Hepatocyte (in vitro differentiated cells): Measurements from ENCODE around the gene RAPGEF4. TPM values are rescaled to one million over a fixed set of nuclear protein-coding genes. Genes with fewer than 3 reads are reported as not detected.

Experiments used
- DNase-seq: peaks from one replicate; pipeline ENCODE4 v3.0.0-alpha.2; 2016; ENCODE audit warnings: low spot score
- H2AFZ ChIP-seq: fragments of 200-600 bp; sonication (generic); 2 replicates; pipeline ENCODE4 v1.6.0; 2016; ENCODE audit warnings: antibody characterized with exemption, mild to moderate bottlenecking
- H3K27ac ChIP-seq: fragments of 200-600 bp; sonication (generic); 2 replicates; pipeline ENCODE4 v1.5.1; 2016; ENCODE audit warnings: mild to moderate bottlenecking
- H3K27me3 ChIP-seq: fragments of 200-600 bp; sonication (generic); 2 replicates; pipeline ENCODE4 v1.6.1; 2016
- H3K36me3 ChIP-seq: fragments of 200-600 bp; sonication (generic); replicated peaks from 2 replicates; pipeline ENCODE4 v1.5.1; 2016; ENCODE audit warnings: low read depth; ENCODE audit not compliant: insufficient read depth
- H3K4me1 ChIP-seq: fragments of 200-600 bp; sonication (generic); 2 replicates; pipeline ENCODE4 v1.5.1; 2016; ENCODE audit warnings: mild to moderate bottlenecking, moderate library complexity; ENCODE audit not compliant: insufficient read depth
- H3K4me2 ChIP-seq: fragments of 200-600 bp; sonication (generic); 2 replicates; pipeline ENCODE4 v1.6.0; 2016
- H3K4me3 ChIP-seq: fragments of 200-600 bp; sonication (generic); 2 replicates; pipeline ENCODE4 v1.5.1; 2016; ENCODE audit warnings: mild to moderate bottlenecking
- H3K79me2 ChIP-seq: fragments of 200-600 bp; sonication (generic); 2 replicates; pipeline ENCODE4 v1.6.0; 2017; ENCODE audit warnings: mild to moderate bottlenecking
- H3K9me2 ChIP-seq: fragments of 200-600 bp; sonication (generic); replicated peaks from 2 replicates; pipeline ENCODE4 v1.6.0; 2017; ENCODE audit warnings: mild to moderate bottlenecking; ENCODE audit not compliant: insufficient read depth
- H3K9me3 ChIP-seq: fragments of 200-600 bp; sonication (generic); 2 replicates; pipeline ENCODE4 v1.5.1; 2016; ENCODE audit warnings: low read depth, mild to moderate bottlenecking
- H4K20me1 ChIP-seq: fragments of 200-600 bp; sonication (generic); 2 replicates; pipeline ENCODE4 v1.6.0; 2016; ENCODE audit warnings: mild to moderate bottlenecking; ENCODE audit not compliant: insufficient read depth, poor library complexity, severe bottlenecking
- EZH2 ChIP-seq: fragments of 200-600 bp; sonication (generic); IDR thresholded peaks from 2 replicates; pipeline ENCODE4 v1.6.1; 2016; ENCODE audit warnings: antibody characterized with exemption, mild to moderate bottlenecking, borderline replicate concordance
- EZH2phosphoT487 ChIP-seq: fragments of 200-600 bp; sonication (generic); IDR thresholded peaks from one replicate; pipeline ENCODE4 v1.6.1; 2018; ENCODE audit warnings: antibody characterized with exemption, mild to moderate bottlenecking, low read depth, moderate library complexity; ENCODE audit not compliant: unreplicated experiment, severe bottlenecking
- WGBS: methylation state at CpG from one replicate; pipeline ENCODE4 v1.1.6; 2016; ENCODE audit warnings: low lambda C conversion rate; ENCODE audit errors: missing lambda C conversion rate; 5-methylcytosine and 5-hydroxymethylcytosine counted together
- polyA plus RNA-seq: library from polyadenylated mRNA; unstranded; fragments of >200 nt; fragmentation: Nextera tagmentation; extraction: Ambion mirVana; gene quantifications from 2 replicates; pipeline ENCODE4 v1.2.1, GENCODE V29; 2016
- total RNA-seq: library from RNA; depleted of rRNA; stranded (reverse); fragments of >200 nt; gene quantifications from 2 replicates; pipeline ENCODE4 v1.2.3, GENCODE V29; 2014
- TF ChIP-seq, protein P1 (sequence below): fragments of 200-600 bp; sonication (generic); IDR thresholded peaks from 2 replicates; pipeline ENCODE4 v1.5.1; 2016; ENCODE audit warnings: antibody characterized with exemption, mild to moderate bottlenecking; ENCODE audit not compliant: poor library complexity

RAPGEF4 gene
- total and polyA plus RNA-seq, 2 experiments from 2014 or later: 1.9 to 2.0 TPM

DNA sequence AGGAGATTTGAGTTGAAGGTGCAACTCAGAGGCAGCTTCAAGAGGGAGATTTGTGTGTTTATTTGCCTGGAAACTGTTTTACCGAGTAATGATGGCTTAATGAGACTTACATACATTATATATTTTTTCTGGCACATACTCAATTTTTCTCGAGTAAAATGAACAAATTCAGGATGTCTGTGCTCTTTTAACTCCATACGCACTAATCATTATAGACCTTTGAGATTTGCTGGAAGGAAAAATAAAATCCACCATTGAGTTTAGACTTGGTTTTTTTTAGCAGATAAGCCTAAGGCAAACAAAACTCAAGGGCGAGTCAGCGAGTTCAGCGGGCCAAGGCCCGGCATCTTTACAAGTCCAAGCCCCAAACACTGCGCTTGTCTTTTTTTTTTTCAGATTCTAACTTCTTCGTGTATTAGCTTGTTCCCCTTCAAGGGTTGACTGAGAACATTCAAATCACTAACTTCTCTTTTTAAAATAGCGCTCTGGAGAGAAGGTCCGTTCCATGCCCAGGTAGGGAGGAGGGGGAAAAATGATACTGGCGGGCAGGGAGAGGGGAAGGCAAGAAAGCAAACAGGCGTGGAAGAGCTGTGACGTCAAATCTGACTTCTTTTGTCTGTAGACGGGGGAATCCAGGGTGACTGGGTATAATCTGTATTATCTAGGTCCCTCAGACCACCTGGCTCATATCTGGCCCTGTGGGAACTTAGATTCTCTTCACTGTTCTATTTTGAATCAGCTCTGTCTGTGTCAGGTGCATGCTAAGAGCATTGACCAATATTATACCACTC lies 267.3 kb downstream of the RAPGEF4 start:
- no peaks in the 10 kb centered on the region for H3K79me2 ChIP-seq
- peak overlapping the region; percentile 51 for H2AFZ ChIP-seq
- WGBS: 38% methylated on average over 15 of the region's 15 CpGs

DNA sequence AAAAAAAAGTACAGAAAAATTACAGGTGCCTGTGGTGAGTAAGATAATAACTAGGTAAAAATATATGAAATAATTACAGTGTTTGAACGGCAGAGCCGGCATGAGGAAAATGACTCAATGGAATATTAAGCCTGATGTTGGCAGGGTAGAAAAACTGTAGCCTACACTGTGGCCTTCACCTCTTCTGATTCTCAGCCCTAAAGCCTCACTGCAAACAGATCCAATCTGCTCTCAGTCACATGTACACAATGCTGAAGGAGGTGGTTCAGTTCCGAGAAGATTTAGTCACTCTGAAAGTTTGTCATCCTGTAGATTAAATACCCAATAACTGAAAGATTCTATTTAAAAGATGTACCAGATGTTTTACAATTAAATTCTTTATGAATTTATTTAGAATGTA lies 273.1 kb downstream of the RAPGEF4 start:
- Histone ChIP-seq H3K27ac (no peak overlapping the region), H3K27me3 (no peaks in the 10 kb centered on the region), H3K36me3 (no peaks in the 10 kb centered on the region), H3K9me3 (no peaks in the 10 kb centered on the region), H2AFZ (no peak overlapping the region), H3K9me2 (no peaks in the 10 kb centered on the region), H3K79me2 (no peaks in the 10 kb centered on the region), H3K4me1 (no peaks in the 10 kb centered on the region), H3K4me2 (no peak overlapping the region), H4K20me1 (no peaks in the 10 kb centered on the region), H3K4me3 (no peak overlapping the region)
- 76% methylated on average over 3 of the region's 3 CpGs for WGBS
- DNase-seq: no peak
- no peak for TF ChIP-seq EZH2phosphoT487
- no peak for TF ChIP-seq EZH2
- TF ChIP-seq, protein P1, sequence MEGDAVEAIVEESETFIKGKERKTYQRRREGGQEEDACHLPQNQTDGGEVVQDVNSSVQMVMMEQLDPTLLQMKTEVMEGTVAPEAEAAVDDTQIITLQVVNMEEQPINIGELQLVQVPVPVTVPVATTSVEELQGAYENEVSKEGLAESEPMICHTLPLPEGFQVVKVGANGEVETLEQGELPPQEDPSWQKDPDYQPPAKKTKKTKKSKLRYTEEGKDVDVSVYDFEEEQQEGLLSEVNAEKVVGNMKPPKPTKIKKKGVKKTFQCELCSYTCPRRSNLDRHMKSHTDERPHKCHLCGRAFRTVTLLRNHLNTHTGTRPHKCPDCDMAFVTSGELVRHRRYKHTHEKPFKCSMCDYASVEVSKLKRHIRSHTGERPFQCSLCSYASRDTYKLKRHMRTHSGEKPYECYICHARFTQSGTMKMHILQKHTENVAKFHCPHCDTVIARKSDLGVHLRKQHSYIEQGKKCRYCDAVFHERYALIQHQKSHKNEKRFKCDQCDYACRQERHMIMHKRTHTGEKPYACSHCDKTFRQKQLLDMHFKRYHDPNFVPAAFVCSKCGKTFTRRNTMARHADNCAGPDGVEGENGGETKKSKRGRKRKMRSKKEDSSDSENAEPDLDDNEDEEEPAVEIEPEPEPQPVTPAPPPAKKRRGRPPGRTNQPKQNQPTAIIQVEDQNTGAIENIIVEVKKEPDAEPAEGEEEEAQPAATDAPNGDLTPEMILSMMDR: no peak

More for the DNA sequence above, 267.3 kb downstream of the RAPGEF4 start:
- peak; percentile 22 for DNase-seq
- TF ChIP-seq EZH2phosphoT487: no peak
- TF ChIP-seq EZH2: no peak
- TF ChIP-seq, protein P1: no peak
- Histone ChIP-seq H3K9me2 (no peaks in the 10 kb centered on the region), H3K27ac (peak overlapping the region; percentile 79), H3K4me3 (no peak overlapping the region), H3K4me1 (peaks cover 7% of the 10 kb centered on the region), H3K27me3 (no peaks in the 10 kb centered on the region), H3K9me3 (no peaks in the 10 kb centered on the region), H3K36me3 (no peaks in the 10 kb centered on the region), H3K4me2 (peak overlapping the region; percentile 61), H4K20me1 (no peaks in the 10 kb centered on the region)

DNA sequence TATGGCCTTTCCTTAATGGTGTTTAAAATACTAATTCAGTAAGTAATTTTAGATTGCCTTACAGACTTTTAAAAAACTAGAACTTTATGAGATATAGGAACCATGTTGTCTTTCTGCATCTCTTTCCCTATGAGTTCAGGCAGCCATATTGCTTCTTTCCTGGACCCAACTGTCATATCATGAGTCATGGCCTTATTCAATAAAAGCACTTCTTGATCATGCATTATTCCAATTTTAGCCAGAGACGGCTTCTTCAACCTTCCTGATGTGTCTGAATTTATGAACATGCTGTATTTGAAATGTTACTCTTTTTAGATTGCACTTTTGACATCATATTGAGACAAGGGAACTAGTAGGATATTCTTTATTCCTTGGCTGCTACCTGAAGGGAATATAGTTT lies 274.6 kb downstream of the RAPGEF4 start:
- H3K27ac ChIP-seq: no peak overlapping the region
- H3K4me3 ChIP-seq: no peak overlapping the region
- no peaks in the 10 kb centered on the region for H3K79me2 ChIP-seq
- H3K36me3 ChIP-seq: no peaks in the 10 kb centered on the region
- H3K4me1 ChIP-seq: no peaks in the 10 kb centered on the region
- no peak overlapping the region for H2AFZ ChIP-seq
- no peaks in the 10 kb centered on the region for H4K20me1 ChIP-seq
- H3K4me2 ChIP-seq: no peak overlapping the region
- no peak for DNase-seq
- no peaks in the 10 kb centered on the region for H3K27me3 ChIP-seq
- H3K9me2 ChIP-seq: no peaks in the 10 kb centered on the region
- 97% methylated on average over 1 of the region's 1 CpG for WGBS
- no peak for TF ChIP-seq EZH2phosphoT487
- no peak for TF ChIP-seq EZH2
- TF ChIP-seq, protein P1: no peak
- H3K9me3 ChIP-seq: no peaks in the 10 kb centered on the region

DNA sequence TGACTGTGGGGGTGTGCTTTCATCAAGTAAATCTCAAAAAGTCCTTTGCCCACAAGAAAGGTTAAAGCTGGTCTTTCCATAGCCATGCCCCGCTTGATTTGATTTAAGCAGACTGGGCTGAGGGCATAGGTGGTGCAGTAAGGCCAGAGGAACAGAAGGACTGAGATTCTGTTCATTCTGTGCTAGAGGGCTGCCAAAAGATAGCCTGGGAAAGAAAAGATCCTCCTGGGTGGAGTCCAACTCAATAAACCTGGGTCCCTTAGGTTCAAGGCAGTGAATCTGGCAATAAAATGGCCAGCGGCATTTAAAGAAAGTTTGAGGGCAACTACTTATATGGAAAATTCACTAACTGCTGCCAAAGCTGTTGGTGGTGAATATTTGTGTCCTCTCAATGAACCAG lies 280.8 kb downstream of the RAPGEF4 start:
- Histone ChIP-seq H3K27me3 (no peaks in the 10 kb centered on the region), H3K9me3 (no peaks in the 10 kb centered on the region), H3K4me3 (no peak overlapping the region), H3K36me3 (no peaks in the 10 kb centered on the region), H4K20me1 (no peaks in the 10 kb centered on the region), H3K27ac (no peak overlapping the region), H3K4me2 (no peak overlapping the region), H2AFZ (no peak overlapping the region), H3K4me1 (no peaks in the 10 kb centered on the region), H3K79me2 (no peaks in the 10 kb centered on the region), H3K9me2 (no peaks in the 10 kb centered on the region)
- WGBS: 85% methylated on average over 2 of the region's 2 CpGs
- no peak for TF ChIP-seq EZH2phosphoT487
- TF ChIP-seq, protein P1: no peak
- TF ChIP-seq EZH2: no peak
- no peak for DNase-seq
